GM18909 (cell line): ENCODE results near the gene IQCK.
"Not testable (repeated sequence)": the region's sequence is repeated elsewhere in the genome, so short reads cannot be mapped to it uniquely, and the experiment has no call there.

Experiments
- ATAC-seq: cut with Tn5 transposase; IDR thresholded peaks from one replicate; pipeline ENCODE4 v1.9.1; 2021; ENCODE audit warnings: mild to moderate bottlenecking; ENCODE audit not compliant: unreplicated experiment, poor library complexity

The IQCK gene

GRCh38 chr16:19785081-19785480 lies 67.0 kb downstream of the IQCK start:
- ATAC-seq = no peak

GRCh38 chr16:19785512-19786130 lies 67.5 kb downstream of the IQCK start:
- no peak for ATAC-seq

GRCh38 chr16:19801369-19801768 lies 83.3 kb downstream of the IQCK start:
- ATAC-seq = not testable (repeated sequence)

GRCh38 chr16:19801824-19802223 lies 83.8 kb downstream of the IQCK start:
- not testable (repeated sequence) for ATAC-seq

GRCh38 chr16:19802612-19803011 lies 84.5 kb downstream of the IQCK start:
- no peak for ATAC-seq

GRCh38 chr16:19804538-19805323 lies 86.7 kb downstream of the IQCK start:
- ATAC-seq = no peak

GRCh38 chr16:19805459-19806162 lies 87.5 kb downstream of the IQCK start:
- no peak for ATAC-seq

- ATAC-seq = peak; percentile 79
Measured at GRCh38 chr16:19808061-19808641, 90.1 kb downstream of the IQCK start.

- no peak for ATAC-seq
Measured at GRCh38 chr16:19809121-19809635, 91.1 kb downstream of the IQCK start.

GRCh38 chr16:19809693-19810092 lies 91.6 kb downstream of the IQCK start:
- no peak for ATAC-seq

- no peak for ATAC-seq
Measured at GRCh38 chr16:19810817-19811731, 93.0 kb downstream of the IQCK start.

GRCh38 chr16:19812986-19813385 lies 94.9 kb downstream of the IQCK start:
- ATAC-seq = no peak

GRCh38 chr16:19815418-19815817 lies 97.3 kb downstream of the IQCK start:
- no peak for ATAC-seq

- no peak for ATAC-seq
Measured at GRCh38 chr16:19817122-19817521, 99.1 kb downstream of the IQCK start.

GRCh38 chr16:19817875-19818274 lies 99.8 kb downstream of the IQCK start:
- ATAC-seq = no peak

- no peak for ATAC-seq
Measured at GRCh38 chr16:19822533-19822932, 104.5 kb downstream of the IQCK start.

- no peak for ATAC-seq
Measured at GRCh38 chr16:19823322-19823721, 105.3 kb downstream of the IQCK start.

GRCh38 chr16:19824216-19824615 lies 106.1 kb downstream of the IQCK start:
- ATAC-seq = no peak

- ATAC-seq = no peak
Measured at GRCh38 chr16:19829844-19830692, 112.0 kb downstream of the IQCK start.
